Breast epithelium (tissue), 3 donors: ENCODE data around the gene IL2.

ENCODE experiments used
- CTCF ChIP-seq, 3 donors: fragments of 450-650 bp; IDR thresholded peaks; one replicate each; pipeline ENCODE4 v1.5.1; 2016 to 2017; ENCODE audit warnings: antibody characterized with exemption in 3 of 3, mild to moderate bottlenecking in 3 of 3, moderate library complexity in 3 of 3
- POLR2A ChIP-seq: fragments of 450-650 bp; IDR thresholded peaks from one replicate; pipeline ENCODE4 v1.6.1; 2016; ENCODE audit warnings: antibody characterized with exemption, mild to moderate bottlenecking, moderate library complexity

- TF ChIP-seq CTCF (IDR thresholded peaks at IDR 0.05), result no peak
- TF ChIP-seq POLR2A, result no peak
Measured at GRCh38 chr4:122456231-122457116, at the start of gene IL2.
